DMS79 (cell line): ENCODE data around the gene MAGEB17.

Experiments
- DNase-seq: peaks from one replicate; lab custom pipeline; 2025; lab: John Stamatoyannopoulos, UW

MAGEB17 gene

DNA sequence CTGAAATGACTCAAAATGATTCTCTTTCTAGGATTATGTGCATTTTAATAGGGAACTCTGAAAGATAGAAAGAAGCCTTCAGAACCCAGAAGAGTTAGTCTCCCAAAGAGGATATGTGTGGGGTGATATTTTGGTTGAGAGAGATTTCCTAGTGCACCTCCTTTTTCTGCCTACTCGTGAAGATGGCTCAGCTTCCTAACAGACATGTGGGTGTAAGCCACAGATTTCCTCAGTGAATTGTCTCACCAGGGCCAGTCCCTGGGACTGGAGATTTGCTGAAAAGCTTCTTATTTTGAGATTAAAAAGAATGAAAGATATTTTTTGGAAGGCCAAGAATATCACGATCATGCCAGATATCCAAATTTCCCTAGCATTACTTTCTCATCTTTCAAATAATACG lies 42.8 kb downstream of the MAGEB17 start:
- DNase-seq: no peak

DNA sequence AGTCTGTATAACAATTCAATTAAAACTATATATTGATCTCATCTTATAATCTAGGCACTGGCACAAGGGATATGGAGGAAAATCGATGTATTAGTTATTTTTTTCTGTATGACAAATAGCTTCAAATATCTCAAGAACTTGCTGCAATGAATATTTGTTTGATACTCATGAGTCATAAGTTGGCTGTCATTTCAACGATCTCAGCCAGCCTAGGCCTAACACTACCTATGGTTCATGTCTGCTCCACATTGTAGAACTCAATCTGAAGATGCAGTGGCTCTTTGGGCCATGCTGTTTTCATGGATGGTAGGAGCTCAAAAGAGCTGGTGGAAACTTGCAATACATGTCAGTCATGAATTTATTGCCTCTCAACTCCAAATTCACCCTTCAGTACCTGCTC lies 44.7 kb downstream of the MAGEB17 start:
- no peak for DNase-seq

DNA sequence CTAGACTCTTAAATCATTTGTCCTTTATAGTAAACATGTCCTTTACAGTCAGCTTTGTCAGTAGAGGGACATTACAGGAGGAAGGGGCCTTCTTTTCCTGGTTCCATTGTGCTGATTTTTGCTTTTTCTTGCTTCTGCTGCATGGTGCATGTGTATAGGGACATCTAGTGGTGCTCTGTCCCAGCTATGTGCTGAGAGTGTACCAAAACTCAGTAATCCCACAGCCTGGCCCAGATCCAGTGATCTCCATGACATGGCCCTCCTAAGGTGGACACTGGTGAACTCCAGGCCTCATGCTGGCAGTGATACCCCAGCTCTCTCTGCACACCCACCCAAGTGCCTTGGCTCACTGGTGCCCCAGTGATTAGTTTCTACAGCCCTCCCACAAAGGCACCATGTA lies 45.2 kb downstream of the MAGEB17 start:
- no peak for DNase-seq

DNA sequence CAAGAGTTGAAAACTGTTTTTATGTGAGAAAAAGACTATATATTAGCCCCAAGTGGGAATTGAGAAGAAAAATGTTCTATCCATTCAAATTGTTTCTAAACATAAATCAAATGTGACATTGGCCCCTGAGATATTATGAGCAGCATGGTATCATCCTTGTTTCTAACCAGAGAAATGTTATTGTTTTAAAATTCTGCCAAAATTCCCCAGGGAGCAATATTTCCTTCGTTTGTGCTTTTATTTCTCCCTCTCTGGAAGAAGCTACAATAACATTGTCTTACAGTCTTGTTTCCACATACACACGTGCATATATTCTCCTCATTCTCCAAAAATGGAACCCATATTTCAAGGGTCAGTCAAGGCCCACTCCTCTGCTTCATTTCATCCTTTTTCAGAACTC lies 46.7 kb downstream of the MAGEB17 start:
- DNase-seq: no peak

DNA sequence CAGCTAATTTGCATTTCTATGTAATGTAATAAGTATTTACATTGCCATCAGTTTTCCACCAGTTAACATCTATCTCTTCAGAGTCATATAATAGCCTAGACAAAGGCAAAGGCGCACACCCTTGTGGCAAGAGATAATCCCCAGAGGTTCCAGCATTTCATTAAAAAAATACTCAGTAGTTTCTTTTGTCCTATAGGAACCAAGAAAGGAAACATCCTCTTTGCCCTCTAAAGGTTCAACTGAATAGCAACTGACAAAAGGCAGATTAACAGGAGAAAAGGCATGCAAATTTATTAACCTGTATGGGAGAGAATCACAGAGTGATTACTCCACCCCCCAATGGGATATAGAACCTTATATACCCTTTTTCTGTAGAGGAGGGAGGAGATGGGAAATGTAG lies 48.4 kb downstream of the MAGEB17 start:
- no peak for DNase-seq
